K562 (cell line): ENCODE measurements around the gene ZC3H12C. TPM values are rescaled to one million over a fixed set of nuclear protein-coding genes. Genes with fewer than 3 reads are reported as not detected.

Source experiments
- ATAC-seq: fragments of 200-7000 bp; cut with Tn5 transposase; 3 replicates; pipeline ENCODE4 v1.9.1; 2020; ENCODE audit warnings: moderate library complexity
- BruUV-seq: library from RNA; stranded (reverse); fragments of 400-500 nt; replicated peaks from 2 replicates; lab custom pipeline; 2021; lab: Mats Ljungman, UMichigan
- CTCF ChIA-PET: fragments of 300-600 bp; formaldehyde crosslinking; extraction: SDS; loops from one replicate; lab custom pipeline; 2021; ENCODE audit warnings: low intra/inter-chr PET ratio; lab: Yijun Ruan, JAX
- POLR2A ChIA-PET: fragments of 300-600, 350-650 bp; sonication (Branson Sonifier 250); formaldehyde crosslinking; extraction: SDS; loops from one replicate; lab custom pipeline; 2021; ENCODE audit warnings: antibody characterized with exemption, inconsistent platforms; lab: Yijun Ruan, JAX
- DNase-seq, 4 experiments: peaks; one replicate each; pipeline versions ENCODE4 v3.0.0 to v3.0.0-alpha.2; 2011 to 2018; ENCODE audit warnings: low spot score in 3 of 4, mixed read lengths in 3 of 4; ENCODE audit errors: extremely low read depth in 1 of 4
- FAIRE-seq: peaks from 2 replicates; lab custom pipeline; 2011; peaks lifted over from hg19 to GRCh38; lab: Jason Lieb, UNC
- H2AFZ ChIP-seq: 2 replicates; pipeline ENCODE4 v1.6.0; 2011; ENCODE audit warnings: low read depth, low read length, control low read depth, inconsistent platforms
- H3K27ac ChIP-seq: fragments of 200-600 bp; 3 replicates; pipeline ENCODE4 v1.8.0; 2011; ENCODE audit warnings: low read depth, mild to moderate bottlenecking, control low read depth, inconsistent platforms, low read length, moderate library complexity, mixed read lengths; ENCODE audit errors: extremely low read depth
- H3K27me3 ChIP-seq, 2 experiments: fragments of 300-600 bp in 1 of 2; 2 replicates in 1 of 2; 3 replicates in 1 of 2; pipeline versions ENCODE4 v1.6.0 to v1.8.0; 2011; ENCODE audit warnings: inconsistent platforms in 2 of 2, low read length in 2 of 2, mild to moderate bottlenecking in 1 of 2, mixed read lengths in 1 of 2, moderate library complexity in 1 of 2; ENCODE audit not compliant: control insufficient read depth in 2 of 2, insufficient read depth in 2 of 2
- H3K36me3 ChIP-seq: fragments of 300-600 bp; 3 replicates; pipeline ENCODE4 v1.8.0; 2011; ENCODE audit warnings: mild to moderate bottlenecking, low read length, inconsistent platforms; ENCODE audit not compliant: control insufficient read depth, insufficient read depth
- H3K4me1 ChIP-seq, 2 experiments: fragments of 200-600 bp in 1 of 2; replicated peaks in 1 of 2; 2 replicates in 1 of 2; 3 replicates in 1 of 2; pipeline versions ENCODE4 v1.5.1 to v1.8.0; 2011; ENCODE audit warnings: inconsistent platforms in 2 of 2, low read length in 2 of 2, mild to moderate bottlenecking in 1 of 2, mixed read lengths in 1 of 2, moderate library complexity in 1 of 2; ENCODE audit not compliant: control insufficient read depth in 2 of 2, insufficient read depth in 2 of 2
- H3K4me2 ChIP-seq: 2 replicates; pipeline ENCODE4 v1.6.1; 2011; ENCODE audit warnings: low read length, control low read depth, inconsistent platforms, mixed read lengths; ENCODE audit not compliant: insufficient read depth
- H3K4me3 ChIP-seq: fragments of 200-600 bp; sonication (generic), shearing (Covaris generic); 2 replicates; pipeline ENCODE4 v1.5.1; 2016; ENCODE audit warnings: control low read depth, inconsistent platforms
- H3K79me2 ChIP-seq: fragments of 200-600 bp; 3 replicates; pipeline ENCODE4 v1.8.0; 2011; ENCODE audit warnings: low read length, inconsistent platforms; ENCODE audit not compliant: control insufficient read depth, insufficient read depth
- H3K9ac ChIP-seq, 2 experiments: 2 replicates each; pipeline versions ENCODE4 v1.6.0 to v1.6.1; 2011; ENCODE audit warnings: low read depth in 2 of 2, low read length in 2 of 2, control low read depth in 1 of 2, inconsistent platforms in 1 of 2, mild to moderate bottlenecking in 1 of 2, mixed read lengths in 1 of 2; ENCODE audit not compliant: insufficient read depth in 1 of 2
- H3K9me1 ChIP-seq: one replicate; pipeline ENCODE4 v1.6.0; 2011; ENCODE audit warnings: inconsistent platforms, mild to moderate bottlenecking, low read length, moderate library complexity; ENCODE audit not compliant: control insufficient read depth, insufficient read depth
- H3K9me3 ChIP-seq: replicated peaks from 2 replicates; pipeline ENCODE4 v1.5.1; 2011; ENCODE audit warnings: low read depth, low read length, inconsistent platforms; ENCODE audit not compliant: control insufficient read depth, insufficient read depth
- H4K20me1 ChIP-seq: replicated peaks from 2 replicates; pipeline ENCODE4 v1.6.1; 2011; ENCODE audit warnings: low read length, inconsistent platforms, mixed read lengths; ENCODE audit not compliant: control insufficient read depth, insufficient read depth
- DDX20 ChIP-seq: fragments of 450-650 bp; IDR thresholded peaks from 2 replicates; pipeline ENCODE4 v1.6.1; 2016; ENCODE audit warnings: missing genetic modification characterization, low read depth, mild to moderate bottlenecking, missing compliant biosample characterization, moderate library complexity
- GATAD2A ChIP-seq: fragments of 450-650 bp; IDR thresholded peaks from 2 replicates; pipeline ENCODE4 v1.6.1; 2017
- JUN ChIP-seq, 2 experiments: sonication (generic) in 1 of 2; formaldehyde crosslinking in 1 of 2; IDR thresholded peaks; 2 replicates each; pipeline versions ENCODE4 v1.6.1 to v1.8.0; 2012 to 2022; ENCODE audit warnings: borderline replicate concordance in 2 of 2, mild to moderate bottlenecking in 2 of 2, improper control_type of control experiment in 1 of 2, low read depth in 1 of 2, low read length in 1 of 2, missing genetic modification reagents in 1 of 2
- PCBP2 ChIP-seq: fragments of 200-400 bp; formaldehyde crosslinking; IDR thresholded peaks from 2 replicates; pipeline ENCODE4 v1.6.1; 2018; ENCODE audit warnings: low read length, low read depth, mild to moderate bottlenecking, moderate library complexity; ENCODE audit not compliant: poor library complexity, severe bottlenecking
- PTTG1 ChIP-seq: fragments of 450-650 bp; IDR thresholded peaks from 2 replicates; pipeline ENCODE4 v1.6.1; 2016; ENCODE audit warnings: low read depth, mild to moderate bottlenecking, missing genetic modification characterization, missing compliant biosample characterization
- RFX7 ChIP-seq: fragments of 250-450 bp; sonication (Bioruptor Pico); IDR thresholded peaks from 2 replicates; pipeline ENCODE4 v1.5.1; 2021; ENCODE audit warnings: mild to moderate bottlenecking
- RNF219 ChIP-seq: fragments of 250-450 bp; sonication (Bioruptor Pico); IDR thresholded peaks from 2 replicates; pipeline ENCODE4 v1.5.0; 2022; ENCODE audit warnings: mild to moderate bottlenecking
- SREBF2 ChIP-seq: sonication (generic); formaldehyde crosslinking; IDR thresholded peaks from 2 replicates; pipeline ENCODE4 v1.4.0; 2020; ENCODE audit warnings: mild to moderate bottlenecking, missing genetic modification reagents
- TAL1 ChIP-seq: fragments of 450-650 bp; IDR thresholded peaks from 2 replicates; pipeline ENCODE4 v1.6.1; 2016; ENCODE audit warnings: mild to moderate bottlenecking
- TCF15 ChIP-seq: fragments of 250-450 bp; sonication (Bioruptor Pico); IDR thresholded peaks from 2 replicates; pipeline ENCODE4 v1.8.0; 2022; ENCODE audit warnings: moderate library complexity, mild to moderate bottlenecking, inconsistent platforms
- YY1 ChIP-seq, 3 experiments: IDR thresholded peaks; 2 replicates each; pipeline ENCODE4 v1.6.1; 2011; ENCODE audit warnings: low read length in 2 of 3, mild to moderate bottlenecking in 2 of 3, moderate library complexity in 2 of 3, borderline replicate concordance in 1 of 3, control low read depth in 1 of 3, low read depth in 1 of 3; ENCODE audit not compliant: insufficient read depth in 3 of 3, insufficient replicate concordance in 2 of 3, control insufficient read depth in 1 of 3, insufficient read length in 1 of 3; ENCODE audit errors: extremely low read depth in 1 of 3
- ZFP30 ChIP-seq: fragments of 250-450 bp; sonication (Bioruptor Pico); IDR thresholded peaks from 2 replicates; pipeline ENCODE4 v1.8.0; 2022; ENCODE audit warnings: moderate library complexity, mild to moderate bottlenecking, inconsistent platforms, borderline replicate concordance
- WGBS: fragments of 100-300 bp; shearing (Covaris generic); methylation state at CpG from one replicate; pipeline ENCODE4 v1.1.6; 2016; ENCODE audit warnings: low coverage, mixed read lengths; ENCODE audit not compliant: insufficient coverage; ENCODE audit errors: missing lambda C conversion rate; 5-methylcytosine and 5-hydroxymethylcytosine counted together
- in situ Hi-C: fragments of 300-500 bp; cut with MboI; formaldehyde crosslinking; loops from 4 replicates; pipeline ENCODE4 v1.15.0; 2018; ENCODE audit warnings: inconsistent platforms, mixed read lengths
- intact Hi-C: fragments of 100-400 bp; cut with micrococcal nuclease; formaldehyde crosslinking; loops from 2 replicates; pipeline ENCODE4 v1.14.2; 2022
- polyA plus RNA-seq, 8 experiments: library from polyadenylated mRNA; depleted of rRNA in 4 of 8; stranded (reverse) in 5 of 8; unstranded in 3 of 8; fragments of >200 nt; fragmentation: Nextera tagmentation in 2 of 8; fragmentation: Illumina TruSeq in 1 of 8; extraction: Ambion mirVana in 2 of 8; extraction: Trizol in 1 of 8; gene quantifications; 2 replicates each; pipeline versions ENCODE4 v1.2.1 to v1.2.3, GENCODE V29; 2011 to 2014; ENCODE audit warnings: inconsistent platforms in 1 of 8, missing spikeins in 1 of 8
- total RNA-seq, 7 experiments: library from RNA; depleted of rRNA in 6 of 7; stranded (reverse); fragments of >200 nt in 6 of 7; fragmentation: Illumina TruSeq in 2 of 7; extraction: Trizol in 2 of 7; gene quantifications; 2 replicates each; pipeline versions ENCODE4 v1.2.1 to v1.2.3, GENCODE V29; 2011 to 2021; ENCODE audit warnings: low replicate concordance in 1 of 7

Gene ZC3H12C
- total and polyA plus RNA-seq, 9 of the 15 experiments (the other 6 are each of a cell fraction or from before 2014, with no cell fraction given): 0.56 to 5.9 (median 3.3) TPM

- no peak for TF ChIP-seq SREBF2 (CRISPR knock-in tag)
- TF ChIP-seq TAL1: no peak
- TF ChIP-seq, all 486 proteins: peak for 50
Observed at GRCh38 chr11:110092515-110093406, at the start of gene ZC3H12C (continued).

GRCh38 chr11:110044226-110044968 lies 48.8 kb upstream of the ZC3H12C start:
- no peaks in the 10 kb centered on the region for H3K36me3 ChIP-seq
- H4K20me1 ChIP-seq: no peaks in the 10 kb centered on the region
- in situ Hi-C loops: no loop called here
- no TSS peak for BruUV-seq
- ATAC-seq (no peak), FAIRE-seq (peak; percentile 15), DNase-seq (no peak)
- no peaks in the 10 kb centered on the region for H3K9me3 ChIP-seq
- no peaks in the 10 kb centered on the region for H3K79me2 ChIP-seq
- no peak overlapping the region for H3K9ac ChIP-seq
- intact Hi-C loops: no loop called here
- no peak overlapping the region for H3K4me3 ChIP-seq
- no peak overlapping the region for H3K27ac ChIP-seq
- no peaks in the 10 kb centered on the region for H3K9me1 ChIP-seq
- H3K4me1 ChIP-seq: no peaks in the 10 kb centered on the region
- no peak overlapping the region for H3K4me2 ChIP-seq
- ChIA-PET POLR2A (no interaction called here), CTCF (no interaction called here)
- H3K27me3 ChIP-seq: no peaks in the 10 kb centered on the region
- no peak overlapping the region for H2AFZ ChIP-seq
- 62% methylated on average over 9 of the region's 9 CpGs for WGBS
- TF ChIP-seq RFX7 (CRISPR knock-in tag) (no peak), ZFP30 (CRISPR knock-in tag) (no peak), GATAD2A (no peak), RNF219 (CRISPR knock-in tag) (no peak), DDX20 (tag) (no peak), PTTG1 (tag) (no peak), YY1 (IDR thresholded peaks at IDR 0.05; ENCODE audit: borderline replicate concordance in 1 of 3, control insufficient read depth in 1 of 3, extremely low read depth in 1 of 3, insufficient read depth in 3 of 3, insufficient read length in 1 of 3, insufficient replicate concordance in 2 of 3, low read depth in 1 of 3, low read length in 2 of 3) (no peak), JUN (IDR thresholded peaks at IDR 0.05; ENCODE audit: borderline replicate concordance, low read depth, low read length) (no peak), JUN (CRISPR knock-in tag; IDR thresholded peaks at IDR 0.05; ENCODE audit: borderline replicate concordance) (no peak), TCF15 (CRISPR knock-in tag) (no peak), PCBP2 (no peak)
